HG02798 (cell line): ENCODE results near the gene SLC30A1.

Experiments used
- ATAC-seq: cut with Tn5 transposase; IDR thresholded peaks from one replicate; pipeline ENCODE4 v1.9.1; 2021; ENCODE audit warnings: mild to moderate bottlenecking; ENCODE audit not compliant: unreplicated experiment, poor library complexity

The SLC30A1 gene

DNA sequence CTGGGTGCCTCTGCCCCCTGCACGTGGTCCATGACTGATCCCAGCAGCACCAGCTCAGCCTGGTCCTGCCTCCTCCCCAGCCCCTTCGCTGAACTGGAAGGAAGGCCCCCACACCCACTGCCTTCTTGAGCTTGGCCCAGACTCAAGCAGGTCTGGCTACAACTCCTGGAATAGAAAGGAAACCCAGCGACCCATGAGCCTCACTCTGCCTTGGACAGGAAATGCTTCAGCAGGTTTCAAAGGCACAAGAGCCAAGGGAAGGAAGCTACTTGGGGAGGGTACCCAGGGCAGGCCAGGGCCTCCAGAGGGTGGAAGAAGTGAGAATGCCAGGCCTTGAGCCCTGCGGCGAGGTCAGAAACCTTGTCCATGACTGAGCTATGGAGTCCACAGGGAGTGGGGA lies 51.1 kb downstream of the SLC30A1 start:
- ATAC-seq = no peak

DNA sequence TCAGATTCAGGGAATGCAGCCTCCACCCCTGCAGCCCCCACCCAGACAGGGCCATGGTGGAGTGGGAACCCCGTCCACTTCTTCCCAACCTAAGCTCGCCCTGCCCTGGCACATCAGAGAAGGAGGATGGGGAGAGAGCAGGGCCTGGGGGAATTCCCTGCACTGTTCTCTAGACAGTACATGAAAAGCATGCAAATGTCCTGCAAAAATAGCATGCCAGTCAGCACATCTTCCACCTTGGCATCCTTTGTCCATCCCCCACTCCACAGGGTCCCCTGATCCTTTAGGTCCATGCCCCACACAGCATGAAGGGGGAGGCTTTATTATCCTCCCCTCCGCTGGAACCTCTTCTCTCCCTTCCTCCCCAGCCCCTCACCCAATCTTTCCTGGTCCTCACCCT lies 52.0 kb downstream of the SLC30A1 start:
- ATAC-seq = peak; percentile 85

DNA sequence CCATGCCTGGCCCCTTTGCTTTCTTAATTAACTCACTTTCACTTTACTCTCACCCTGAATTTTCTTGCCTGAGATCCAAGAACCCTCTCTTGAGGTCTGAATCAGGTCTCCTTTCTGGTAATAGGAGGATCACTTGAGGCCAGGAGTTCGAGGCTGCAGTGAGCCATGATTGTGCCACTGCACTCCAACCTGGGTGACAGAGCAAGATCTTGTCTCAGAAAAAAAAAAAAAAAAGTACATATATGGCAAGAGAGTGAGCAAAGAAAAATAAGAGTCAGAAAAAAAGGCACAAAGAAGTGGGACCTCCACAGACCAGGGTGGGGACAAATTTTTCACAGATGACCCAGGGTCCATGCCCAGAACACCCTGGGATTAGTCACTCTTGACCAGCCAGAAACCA lies 52.9 kb downstream of the SLC30A1 start:
- no peak for ATAC-seq

GRCh38 chr1:211525101-211525676 lies 53.8 kb downstream of the SLC30A1 start:
- ATAC-seq = no peak

- no peak for ATAC-seq
Measured at GRCh38 chr1:211524521-211524920, 54.4 kb downstream of the SLC30A1 start.

DNA sequence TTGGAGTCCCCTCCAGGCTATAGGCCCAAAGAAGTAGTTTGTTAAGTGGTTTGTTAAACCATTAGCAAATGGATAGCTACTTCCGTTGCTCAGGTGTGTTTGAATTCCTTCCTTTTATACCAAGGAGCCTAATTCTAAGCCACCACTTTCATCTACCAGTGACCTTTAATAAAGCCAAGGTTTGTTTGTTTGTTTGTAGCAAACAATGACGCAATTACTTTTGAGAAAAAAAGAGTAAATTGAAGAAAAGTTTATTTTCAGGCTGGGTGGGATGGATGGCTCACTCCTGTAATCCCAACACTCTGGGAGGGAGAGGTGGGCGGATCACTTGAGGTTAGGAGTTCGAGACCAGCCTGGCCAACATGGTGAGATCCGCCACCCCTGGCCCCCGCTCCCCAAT lies 56.2 kb downstream of the SLC30A1 start:
- no peak for ATAC-seq
